ENCODE results near the gene MGA. TPM values are rescaled to one million over a fixed set of nuclear protein-coding genes. Genes with fewer than 3 reads are reported as not detected.
A peak's percentile ranks its signal among the peaks of the same experiment; 100 is the strongest.

The MGA gene
- 10 to 100 TPM; 23.7 to 86.2 TPM for total RNA-seq
- 1 to 10 TPM; 2.7 to 4.6 TPM for polyA plus RNA-seq
- long read RNA-seq, donor 1, partial matches to known transcripts = 9 of 13 reads
- long read RNA-seq, donor 1, other reads (novel, unspliced or antisense) = 0 of 13 reads
- long read RNA-seq, donor 2 = 0 reads
- long read RNA-seq, donor 3, partial matches to known transcripts = 0 of 1 reads
- long read RNA-seq, donor 3, other reads (novel, unspliced or antisense) = 0 of 1 reads
- long read RNA-seq, donor 4, transcript MGA-209 (3 exons, 724 nt) = major isoform, 6 of 13 reads
- long read RNA-seq, donor 4, partial matches to known transcripts = 6 of 13 reads
- long read RNA-seq, donor 4, other reads (novel, unspliced or antisense) = 0 of 13 reads
- long read RNA-seq, donor 5, partial matches to known transcripts = 8 of 12 reads
- long read RNA-seq, donor 5, other reads (novel, unspliced or antisense) = 0 of 12 reads

GRCh38 chr15:41660235-41661077 is at the start of gene MGA:
MGA (plus strand) TSS chr15:41660405.
- ATAC-seq (ENCODE audit: insufficient read depth, low FRiP score) (peak; percentile 85), DNase-seq (peak; percentile 96 to 98 (median 97))
- no peaks in the 10 kb centered on the region for H3K36me3 ChIP-seq (ENCODE audit: control insufficient read depth in 4 of 4, insufficient read depth in 4 of 4, low read length in 4 of 4)

GRCh38 chr15:41620536-41621199 is 39.5 kb upstream of the MGA start:
- no peak for TF ChIP-seq CTCF (IDR thresholded peaks at IDR 0.05; ENCODE audit: control extremely low read depth, extremely low read depth)
- H3K9me3 ChIP-seq (ENCODE audit: control insufficient read depth in 4 of 4, insufficient read depth in 3 of 4, low read length in 3 of 4) = peaks cover 0 to 3% (median 0%) of the 10 kb centered on the region in 4 donors
- 23 to 25% methylated on average over 18 of the region's 18 CpGs for WGBS, 2 donors
- DNase-seq (no peak), ATAC-seq (ENCODE audit: insufficient read depth, low FRiP score) (no peak)
- H3K27ac ChIP-seq (ENCODE audit: low read depth in 1 of 2, low read length in 1 of 2) = peak overlapping the region in 1 of 2 donors; percentile 47
- peak overlapping the region; percentile 42 for H3K4me3 ChIP-seq
- H3K27me3 ChIP-seq (ENCODE audit: control insufficient read depth in 3 of 3, insufficient read depth in 3 of 3, low read length in 2 of 3) = no peaks in the 10 kb centered on the region
- H3K36me3 ChIP-seq (ENCODE audit: control insufficient read depth in 4 of 4, insufficient read depth in 4 of 4, low read length in 4 of 4) = no peaks in the 10 kb centered on the region
- H3K9ac ChIP-seq (ENCODE audit: insufficient read depth in 1 of 2, low read length in 2 of 2) = peak overlapping the region in 1 of 2 donors; percentile 58
- peaks cover 0 to 13% (median 0%) of the 10 kb centered on the region in 5 donors for H3K4me1 ChIP-seq (ENCODE audit: control insufficient read depth in 5 of 5, insufficient read depth in 5 of 5, low read length in 5 of 5)

More at GRCh38 chr15:41660235-41661077, at the start of gene MGA:
- H3K9me3 ChIP-seq (ENCODE audit: control insufficient read depth in 4 of 4, insufficient read depth in 3 of 4, low read length in 3 of 4) = no peaks in the 10 kb centered on the region
- peak within 1 kb of the TSS; percentile 23 to 50 for H3K9ac ChIP-seq (ENCODE audit: insufficient read depth in 1 of 2, low read length in 2 of 2)
- TF ChIP-seq CTCF (IDR thresholded peaks at IDR 0.05; ENCODE audit: control extremely low read depth, extremely low read depth) = no peak
- H3K4me3 ChIP-seq = peak within 1 kb of the TSS; percentile 57
- peaks cover 0 to 21% (median 9%) of the 10 kb centered on the region in 5 donors for H3K4me1 ChIP-seq (ENCODE audit: control insufficient read depth in 5 of 5, insufficient read depth in 5 of 5, low read length in 5 of 5)
- no peaks in the 10 kb centered on the region for H3K27me3 ChIP-seq (ENCODE audit: control insufficient read depth in 3 of 3, insufficient read depth in 3 of 3, low read length in 2 of 3)
- H3K27ac ChIP-seq (ENCODE audit: low read depth in 1 of 2, low read length in 1 of 2) = peak within 1 kb of the TSS; percentile 86 to 91
- 1 to 2% methylated on average over 93 of the region's 93 CpGs for WGBS, 2 donors

- H3K27ac ChIP-seq (ENCODE audit: low read depth in 1 of 2, low read length in 1 of 2) = peak overlapping the region; percentile 65 to 72
- DNase-seq = peak; percentile 90 to 92 (median 91)
- ATAC-seq (ENCODE audit: insufficient read depth, low FRiP score) = peak; percentile 88
- no peak for TF ChIP-seq CTCF (IDR thresholded peaks at IDR 0.05; ENCODE audit: control extremely low read depth, extremely low read depth)
- peak overlapping the region; percentile 42 for H3K4me3 ChIP-seq
- H3K27me3 ChIP-seq (ENCODE audit: control insufficient read depth in 3 of 3, insufficient read depth in 3 of 3, low read length in 2 of 3) = no peaks in the 10 kb centered on the region
- peak overlapping the region in 1 of 2 donors; percentile 58 for H3K9ac ChIP-seq (ENCODE audit: insufficient read depth in 1 of 2, low read length in 2 of 2)
- H3K36me3 ChIP-seq (ENCODE audit: control insufficient read depth in 4 of 4, insufficient read depth in 4 of 4, low read length in 4 of 4) = no peaks in the 10 kb centered on the region
- peaks cover 0 to 3% (median 0%) of the 10 kb centered on the region in 4 donors for H3K9me3 ChIP-seq (ENCODE audit: control insufficient read depth in 4 of 4, insufficient read depth in 3 of 4, low read length in 3 of 4)
- 1 to 3% methylated on average over 93 to 104 of the region's 104 CpGs for WGBS, 2 donors
- peaks cover 0 to 13% (median 0%) of the 10 kb centered on the region in 5 donors for H3K4me1 ChIP-seq (ENCODE audit: control insufficient read depth in 5 of 5, insufficient read depth in 5 of 5, low read length in 5 of 5)
Observed at GRCh38 chr15:41621200-41622193, 38.7 kb upstream of the MGA start.

Measured in lung (tissue), 16 donors.